ENCODE results near the gene MAJIN.
"Not testable (repeated sequence)": the region's sequence is repeated elsewhere in the genome, so short reads cannot be mapped to it uniquely, and the experiment has no call there.

Gene MAJIN

GRCh38 chr11:64971421-64972233 lies at the start of gene MAJIN:
Gene MAJIN (minus strand): TSS chr11:64972108. CDS start chr11:64959405, 12,703 bp downstream.
- DNase-seq, result no peak

DNA sequence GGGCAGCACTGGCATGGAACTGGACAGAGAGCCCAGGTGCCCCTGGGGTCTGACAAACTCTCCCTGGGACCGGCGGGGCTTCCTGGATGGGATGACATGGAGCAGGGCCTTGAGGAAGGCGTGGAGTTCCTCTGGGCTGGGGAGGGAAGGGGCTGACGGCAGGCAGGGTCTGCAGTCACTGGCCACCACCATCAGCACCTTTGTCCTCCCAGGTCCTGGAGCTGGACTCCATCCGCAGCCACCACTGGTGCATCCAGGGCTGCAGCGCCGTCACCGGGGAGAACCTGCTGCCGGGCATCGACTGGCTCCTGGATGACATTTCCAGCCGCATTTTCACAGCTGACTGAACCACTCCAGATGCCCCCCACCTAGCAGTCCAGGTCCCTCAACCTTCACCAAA lies 49.6 kb upstream of the MAJIN start:
- DNase-seq, result no peak

- DNase-seq, result no peak
These were observed 49.1 kb upstream of the MAJIN start for GRCh38 chr11:65021003-65021402.

- no peak for DNase-seq
These were observed 47.9 kb upstream of the MAJIN start for GRCh38 chr11:65019824-65020223.

GRCh38 chr11:65017937-65018336 lies 46.0 kb upstream of the MAJIN start:
- no peak for DNase-seq

GRCh38 chr11:65016705-65017104 lies 44.8 kb upstream of the MAJIN start:
- no peak for DNase-seq

DNA sequence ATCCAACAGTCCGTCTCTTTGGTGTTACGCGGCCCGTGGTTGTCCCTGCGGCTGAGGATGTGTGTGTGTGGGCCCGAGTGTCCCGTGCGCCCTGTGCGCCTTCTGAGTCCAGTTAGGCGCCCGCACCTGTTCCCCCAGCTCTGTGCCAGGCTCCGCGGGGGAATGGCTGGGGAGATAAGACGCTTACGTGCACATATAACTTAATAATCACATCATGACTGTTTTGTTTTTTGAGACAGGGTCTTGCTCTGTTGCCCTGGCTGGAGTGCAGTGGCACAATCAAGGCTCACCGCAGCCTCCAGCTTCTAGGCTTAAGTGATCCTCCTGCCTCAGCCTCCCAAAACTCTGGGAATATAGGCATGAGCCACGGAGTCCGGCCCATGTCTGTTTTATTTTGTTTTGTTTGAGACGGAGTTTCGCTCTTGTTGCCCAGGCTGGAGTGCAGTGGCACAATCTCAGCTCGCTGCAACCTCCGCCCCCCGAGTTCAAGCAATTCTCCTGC lies 42.9 kb upstream of the MAJIN start:
- DNase-seq, result no peak

- DNase-seq, result peak; percentile 68
These were observed 42.2 kb upstream of the MAJIN start, which contains the start of gene ARL2 for GRCh38 chr11:65013888-65014725. Gene ARL2 (plus strand): TSS chr11:65014160. CDS start chr11:65014208, 48 bp downstream.

GRCh38 chr11:65013130-65013887 lies 41.4 kb upstream of the MAJIN start:
- DNase-seq, result peak; percentile 66

DNA sequence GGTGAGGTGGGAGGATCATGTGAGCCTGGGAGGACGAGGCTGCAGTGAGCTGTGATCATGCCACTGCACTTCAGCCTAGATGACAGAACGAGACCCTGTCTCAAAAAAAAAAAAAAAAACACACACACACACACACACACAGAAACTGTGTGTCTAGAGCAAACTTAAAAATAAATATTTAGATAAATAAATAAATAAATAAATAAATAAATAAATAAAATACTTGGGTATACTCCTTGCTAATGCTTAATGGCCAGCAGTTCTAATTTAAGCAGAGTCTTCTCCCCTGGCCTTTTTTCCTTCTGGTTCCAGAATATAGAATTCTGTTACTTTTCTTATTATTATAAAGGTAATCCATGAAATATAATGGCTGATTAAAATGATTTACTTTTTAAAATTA lies 37.0 kb upstream of the MAJIN start:
- DNase-seq, result no peak

DNA sequence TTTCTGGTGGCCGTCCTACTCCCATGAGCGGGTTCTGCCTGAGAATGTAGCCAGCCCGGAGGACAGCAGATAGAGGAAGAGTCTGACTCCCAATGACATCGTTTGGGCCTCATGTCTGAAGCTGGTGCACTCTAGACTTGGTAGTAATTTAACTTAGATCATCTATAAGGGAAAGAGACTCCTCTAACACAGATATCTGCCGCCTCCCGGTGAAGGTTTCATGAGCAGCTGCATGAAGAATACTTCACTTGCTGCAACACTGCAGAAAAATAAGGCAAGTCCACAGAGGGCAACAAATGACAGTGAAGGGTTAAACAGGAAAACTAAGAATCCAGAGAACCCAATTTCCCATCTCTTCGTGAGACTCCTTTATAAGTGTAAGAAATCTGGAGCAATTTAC lies 36.1 kb upstream of the MAJIN start:
- no peak for DNase-seq

DNA sequence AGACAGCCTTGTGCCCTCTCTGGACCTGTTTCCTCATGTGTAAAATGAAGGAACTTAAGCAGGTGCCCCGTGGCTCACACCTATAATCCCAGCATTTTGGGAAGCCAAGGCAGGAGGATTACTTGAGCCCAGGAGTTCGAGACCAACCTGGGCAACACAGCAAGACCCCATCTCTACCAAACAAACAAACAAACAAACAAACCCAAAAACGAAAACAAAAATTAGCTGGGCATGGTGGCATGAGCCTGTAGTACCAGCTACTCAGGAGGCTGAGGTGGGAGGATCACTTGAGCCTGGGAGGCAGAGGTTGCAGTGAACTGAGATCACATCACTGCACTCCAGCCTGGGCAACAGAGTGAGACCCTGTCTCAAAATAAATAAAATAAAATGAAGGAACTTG lies 32.1 kb upstream of the MAJIN start:
- DNase-seq, result not testable (repeated sequence)

- no peak for DNase-seq
These were observed 31.4 kb upstream of the MAJIN start for GRCh38 chr11:65003282-65003681.

DNA sequence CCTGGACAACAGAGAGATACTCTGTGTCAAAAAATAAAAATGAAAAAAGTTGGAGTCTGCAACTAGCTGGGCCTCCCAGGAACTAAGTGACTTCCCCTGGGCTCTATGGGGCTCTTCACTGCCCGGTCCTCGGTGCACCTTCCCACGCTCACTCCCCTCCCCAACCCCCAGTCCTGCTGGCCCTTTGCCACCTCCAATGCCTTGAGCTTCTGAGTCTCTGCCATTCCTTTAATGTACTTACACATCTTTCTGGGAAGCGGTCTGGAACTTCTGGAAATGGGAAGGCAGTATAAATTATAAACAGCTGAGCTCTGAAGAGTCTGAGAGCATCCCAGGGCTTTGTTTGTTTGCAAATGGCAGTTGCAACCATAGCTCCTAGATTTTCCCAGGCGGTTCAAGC lies 30.8 kb upstream of the MAJIN start:
- no peak for DNase-seq

GRCh38 chr11:64999478-64999877 lies 27.6 kb upstream of the MAJIN start:
- no peak for DNase-seq

- no peak for DNase-seq
These were observed 27.0 kb upstream of the MAJIN start for GRCh38 chr11:64998690-64999431.

GRCh38 chr11:64998141-64998540 lies 26.2 kb upstream of the MAJIN start:
- DNase-seq, result no peak

DNA sequence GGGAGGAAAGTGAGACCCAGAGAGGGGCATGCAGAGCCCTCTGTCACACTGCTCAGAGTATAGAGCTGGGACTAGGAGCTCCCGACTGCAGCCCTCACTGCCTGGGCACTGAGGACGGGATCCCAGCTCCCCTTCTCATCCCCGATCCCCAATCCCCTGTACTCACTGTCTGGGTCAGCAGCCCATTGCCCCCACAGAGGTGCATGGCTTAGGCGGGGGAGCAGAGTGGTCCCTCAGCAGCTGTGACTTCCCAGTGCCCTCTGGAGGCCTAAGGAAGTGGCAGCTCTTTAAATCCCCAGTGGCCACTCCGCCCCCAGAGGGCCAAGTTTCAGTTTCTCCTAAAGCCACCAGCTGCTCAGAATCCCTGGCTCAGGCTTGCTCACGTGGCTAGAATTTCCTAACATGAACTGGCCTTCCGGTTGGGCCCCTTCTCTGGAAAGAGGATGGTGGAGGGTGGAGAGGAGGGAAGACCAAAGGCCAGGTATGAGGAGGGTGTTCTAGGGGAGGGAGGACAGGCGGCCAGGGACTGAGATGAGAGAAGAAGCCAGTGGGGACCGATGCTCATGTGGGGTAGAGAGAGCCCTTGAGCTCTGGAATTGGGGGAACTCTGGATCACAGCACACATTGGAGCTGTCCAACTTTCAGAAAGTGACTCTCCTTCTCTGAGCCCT lies 24.9 kb upstream of the MAJIN start, which contains the start of gene BATF2:
Gene BATF2, minus strand, starts transcription at position 262 of the 671 bp plus-strand sequence. Its CDS starts 57 bp downstream, at position 205.
- no peak for DNase-seq

DNA sequence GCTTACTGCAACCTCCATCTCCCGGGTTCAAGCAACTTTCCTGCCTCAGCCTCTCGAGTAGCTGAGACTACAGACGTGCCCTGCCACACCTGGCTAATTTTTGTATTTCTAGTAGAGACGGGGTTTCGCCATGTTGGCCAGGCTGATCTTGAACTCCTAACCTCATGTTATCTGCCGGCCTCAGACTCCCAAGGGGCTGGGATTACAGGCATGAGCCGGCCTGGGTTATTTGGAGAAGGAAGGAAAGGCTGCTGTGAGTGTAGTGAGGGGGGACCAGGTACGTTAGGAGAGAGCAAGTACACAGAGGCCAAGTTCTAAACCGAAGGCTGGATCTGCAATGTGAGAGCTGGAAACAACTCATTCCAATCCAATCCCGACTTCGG lies 24.4 kb upstream of the MAJIN start:
- no peak for DNase-seq

DNA sequence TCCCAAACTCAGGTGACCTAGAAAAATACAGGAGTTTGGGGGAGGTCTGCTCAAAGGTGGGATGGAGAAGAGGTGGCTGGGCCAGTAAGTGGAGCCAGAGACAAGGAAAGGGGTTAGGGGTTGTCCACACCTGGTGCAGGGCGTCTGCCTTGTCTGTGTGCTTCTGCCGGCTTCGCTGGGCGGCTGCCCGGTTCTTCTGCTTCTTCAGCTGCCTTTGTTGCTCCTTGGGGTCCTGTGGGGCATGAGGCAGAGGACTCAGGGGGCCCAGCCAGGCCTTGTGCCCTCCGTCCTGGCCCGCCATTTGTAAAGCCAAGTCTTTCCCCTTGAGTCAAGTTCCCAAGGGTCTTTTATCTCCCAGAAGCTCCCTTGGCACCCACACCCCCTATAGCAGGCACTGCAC lies 22.4 kb upstream of the MAJIN start:
- DNase-seq, result no peak

GRCh38 chr11:64990222-64990923 lies 18.5 kb upstream of the MAJIN start:
- no peak for DNase-seq
